ENCODE results near the gene RALGPS1. TPM values are rescaled to one million over a fixed set of nuclear protein-coding genes. Genes with fewer than 3 reads are reported as not detected.

RALGPS1 gene
- 3.6 and 4.1 TPM in 2 replicates for total RNA-seq

GRCh38 chr9:126914458-126915280 is at the start of gene RALGPS1:
Gene RALGPS1, plus strand, starts transcription at chr9:126914782. Its CDS starts 47,508 bp downstream, at chr9:126962290.

GRCh38 chr9:127122176-127123063 is 207.8 kb downstream of the RALGPS1 start, which contains the start of gene ANGPTL2:
Gene ANGPTL2, minus strand, starts transcription at chr9:127122635. Its CDS starts 13,904 bp downstream, at chr9:127108731.

GRCh38 chr9:127264462-127265219 is 350.1 kb downstream of the RALGPS1 start, which contains the start of gene GARNL3:
Gene GARNL3, plus strand, starts transcription at chr9:127264774. Its CDS starts 104 bp downstream, at chr9:127264878.

Other genes starting within 250 kb of the RALGPS1 start
- gene ZBTB43, start 109.7 kb upstream of the RALGPS1 start, total RNA-seq: 22.6 and 25.4 TPM in 2 replicates
- 8.9 and 10.4 TPM in 2 replicates for gene ZBTB34, start 54.1 kb upstream of the RALGPS1 start, total RNA-seq
- 51.1 and 64.2 TPM in 2 replicates for gene ANGPTL2, start 207.9 kb downstream of the RALGPS1 start, total RNA-seq

Measured in articular chondrocyte of knee joint (primary cell).